NCI-H82 treated with DMSO at 0.1 percent for 48 hours (cell line): ENCODE data around the gene OPN3.

Experiments used
- DNase-seq: peaks from one replicate; lab custom pipeline; 2025; ENCODE audit not compliant: unreplicated experiment; lab: John Stamatoyannopoulos, UW

The OPN3 gene

DNA sequence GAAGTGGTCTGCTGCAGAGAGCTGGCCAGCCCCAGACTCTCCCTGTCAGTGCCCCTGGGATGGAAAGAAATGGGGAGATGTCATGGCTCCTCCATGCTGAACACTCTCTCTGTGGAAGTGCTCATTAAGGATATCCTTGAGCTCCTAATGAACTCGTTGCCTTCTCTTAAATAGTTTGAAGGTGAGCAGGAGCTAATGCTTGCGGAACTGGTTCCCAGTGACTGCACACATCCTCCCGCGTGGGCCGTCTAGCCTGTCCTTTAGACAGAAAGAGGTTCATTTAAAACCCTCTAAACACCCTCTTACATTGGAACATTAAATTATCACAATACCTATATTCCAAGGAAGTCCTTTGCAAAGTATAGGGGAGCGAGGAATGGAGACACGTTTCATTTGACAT, 6.0 kb upstream of the OPN3 start:
- DNase-seq: no peak

DNA sequence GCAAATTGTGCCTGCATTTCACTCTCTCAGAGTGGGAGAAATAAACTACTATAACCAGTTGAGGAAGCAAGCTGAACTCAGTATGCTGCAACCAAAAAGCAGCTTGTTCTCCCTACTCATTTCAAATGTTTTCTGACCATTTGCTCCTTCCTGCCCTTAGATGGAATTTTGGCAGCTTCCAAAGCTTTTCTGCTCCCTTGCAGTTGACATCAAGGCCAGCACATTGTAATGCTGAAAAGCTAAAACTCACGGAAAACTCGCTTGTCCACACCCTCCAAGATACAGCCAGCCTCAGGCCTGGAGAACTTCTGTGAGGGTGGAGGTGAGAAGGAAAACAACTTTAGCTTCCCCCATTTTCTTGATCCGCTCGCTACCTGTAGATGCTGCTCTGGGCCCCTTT, 5.0 kb upstream of the OPN3 start:
- DNase-seq: no peak

DNA sequence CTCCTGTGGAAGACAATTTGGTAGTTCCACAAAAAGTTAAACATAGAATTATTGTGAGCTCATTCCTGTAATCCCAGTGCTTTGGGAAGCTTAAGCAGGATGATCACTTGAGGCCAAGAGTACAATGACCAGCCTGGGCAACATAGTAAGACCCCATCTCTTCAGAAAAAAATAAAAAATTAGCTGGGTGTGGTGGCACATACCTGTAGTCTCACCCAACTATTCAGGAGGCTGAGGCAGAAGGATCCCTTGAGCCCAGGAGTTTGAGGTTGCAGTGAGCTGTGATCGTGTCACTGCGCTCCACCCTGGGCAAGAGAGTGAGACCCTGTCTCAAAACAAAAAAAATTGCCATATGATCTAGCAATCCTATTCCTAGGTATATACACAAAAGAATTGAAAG, 4.1 kb upstream of the OPN3 start:
- no peak for DNase-seq

DNA sequence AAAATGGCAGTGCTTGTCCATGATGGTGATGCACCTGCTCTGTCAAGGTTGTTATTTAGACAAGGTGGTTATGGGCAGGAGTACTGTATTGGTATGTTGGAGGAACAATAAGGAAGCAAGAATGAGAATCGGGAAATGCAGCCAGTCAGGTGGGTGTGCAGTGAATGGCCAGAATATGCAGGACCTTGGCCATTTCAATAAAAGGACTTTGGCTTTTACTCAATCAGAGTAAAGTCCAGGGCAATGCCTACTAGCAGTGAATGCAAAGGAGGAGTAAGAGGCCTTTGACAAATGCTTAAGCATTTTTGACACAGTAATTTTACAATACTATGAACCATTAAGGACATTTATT, 2.4 kb upstream of the OPN3 start:
- DNase-seq: no peak

DNA sequence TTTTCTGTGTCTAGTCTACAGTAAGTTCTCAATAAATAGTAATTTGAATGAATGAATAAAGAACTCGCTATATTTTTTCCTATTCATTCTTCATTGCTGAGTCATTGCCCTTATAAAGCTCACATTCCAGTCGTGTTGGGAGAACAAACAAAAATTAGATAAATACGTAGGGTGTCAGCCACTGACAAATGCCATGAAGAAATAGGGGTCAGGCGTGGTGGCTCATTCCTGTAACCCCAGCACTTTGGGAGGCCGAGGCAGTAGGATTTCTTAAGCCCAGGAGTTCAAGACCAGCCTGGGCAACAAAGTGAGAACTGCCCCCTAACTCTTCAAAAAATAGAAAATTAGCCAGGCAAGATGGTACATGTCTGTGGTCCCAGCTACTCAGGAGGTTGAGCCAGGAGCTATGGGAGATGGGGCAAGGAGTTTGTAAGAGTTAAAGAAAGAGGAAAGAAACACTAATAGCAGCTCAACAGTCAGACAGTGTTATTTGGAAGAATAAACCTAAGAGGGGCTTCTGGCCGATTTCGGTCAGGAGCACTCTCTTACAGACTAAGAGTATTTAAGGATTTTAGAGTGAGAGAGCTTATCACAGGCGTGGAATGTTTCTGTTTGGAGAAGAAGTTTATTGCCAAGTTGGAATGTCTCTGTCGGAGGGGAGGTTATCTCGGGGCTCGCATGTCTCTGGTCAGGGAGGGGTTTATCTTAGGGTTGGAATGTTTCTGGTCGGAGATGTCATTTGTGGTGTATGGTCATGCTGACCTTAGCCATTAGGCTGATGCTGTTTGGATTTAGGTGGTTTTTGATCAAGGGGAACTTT, 1.8 kb upstream of the OPN3 start:
- no peak for DNase-seq

DNA sequence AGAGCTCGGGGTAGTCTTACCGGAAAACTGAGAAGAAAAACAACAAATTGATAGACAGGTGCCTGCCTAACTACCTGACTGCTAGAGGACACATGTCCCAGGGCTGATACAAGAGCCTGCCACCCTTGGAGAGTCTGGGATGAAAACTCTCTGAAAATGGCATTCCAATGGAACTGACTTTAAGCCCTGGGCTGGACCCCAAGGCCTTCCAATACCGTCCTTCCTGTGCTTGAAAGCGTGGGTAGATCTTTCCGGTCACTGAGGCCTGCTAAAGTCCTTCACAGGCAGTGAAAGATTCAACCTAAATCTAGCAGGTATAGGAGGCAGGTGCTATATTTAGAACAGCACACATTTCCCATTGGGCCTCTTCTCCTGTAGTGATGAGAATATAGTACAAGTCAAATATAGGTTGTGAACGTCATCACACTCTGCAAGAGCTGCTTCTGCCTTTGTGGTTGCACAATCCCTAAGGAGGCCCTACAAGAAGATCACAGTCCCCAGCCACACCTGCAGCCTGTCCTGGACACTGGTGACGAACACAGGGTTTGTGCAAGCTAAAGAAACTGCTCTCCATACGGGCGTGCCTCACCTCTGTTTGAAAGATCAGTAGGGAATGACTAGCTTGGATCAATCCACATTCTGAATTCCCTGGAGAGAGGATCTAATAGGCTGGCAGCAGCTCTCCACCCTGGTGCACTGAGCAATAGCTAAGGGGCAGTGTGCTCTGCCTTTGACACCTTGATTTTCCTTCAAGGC, 876 bp upstream of the OPN3 start:
- no peak for DNase-seq

DNA sequence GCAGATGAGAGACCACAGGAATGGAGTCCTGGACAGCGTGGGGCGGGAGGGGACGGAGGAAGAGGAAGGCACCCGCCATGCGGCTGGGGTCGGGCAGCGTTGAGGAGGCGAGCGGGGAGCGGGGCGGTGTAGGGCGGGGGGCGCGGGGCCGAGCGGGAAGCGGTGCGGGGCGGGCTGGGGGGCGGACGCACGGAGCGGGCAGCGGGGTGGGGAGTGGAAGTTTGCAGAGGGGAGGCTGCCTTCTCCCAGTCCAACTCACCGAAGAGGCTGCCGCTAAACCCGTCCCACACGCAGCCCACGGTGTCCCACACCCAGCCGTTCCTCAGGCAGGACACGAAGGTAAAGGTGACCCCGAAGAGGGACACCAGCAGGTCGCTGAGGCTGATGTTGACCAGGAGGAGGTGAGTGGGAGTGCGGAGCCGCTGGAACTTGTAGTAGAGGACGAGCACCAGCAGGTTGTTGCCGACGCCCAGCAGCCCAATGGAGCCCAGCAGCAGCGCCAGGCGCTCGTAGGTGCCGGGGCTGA, 483 bp downstream of the OPN3 start:
- DNase-seq: peak; percentile 47

DNA sequence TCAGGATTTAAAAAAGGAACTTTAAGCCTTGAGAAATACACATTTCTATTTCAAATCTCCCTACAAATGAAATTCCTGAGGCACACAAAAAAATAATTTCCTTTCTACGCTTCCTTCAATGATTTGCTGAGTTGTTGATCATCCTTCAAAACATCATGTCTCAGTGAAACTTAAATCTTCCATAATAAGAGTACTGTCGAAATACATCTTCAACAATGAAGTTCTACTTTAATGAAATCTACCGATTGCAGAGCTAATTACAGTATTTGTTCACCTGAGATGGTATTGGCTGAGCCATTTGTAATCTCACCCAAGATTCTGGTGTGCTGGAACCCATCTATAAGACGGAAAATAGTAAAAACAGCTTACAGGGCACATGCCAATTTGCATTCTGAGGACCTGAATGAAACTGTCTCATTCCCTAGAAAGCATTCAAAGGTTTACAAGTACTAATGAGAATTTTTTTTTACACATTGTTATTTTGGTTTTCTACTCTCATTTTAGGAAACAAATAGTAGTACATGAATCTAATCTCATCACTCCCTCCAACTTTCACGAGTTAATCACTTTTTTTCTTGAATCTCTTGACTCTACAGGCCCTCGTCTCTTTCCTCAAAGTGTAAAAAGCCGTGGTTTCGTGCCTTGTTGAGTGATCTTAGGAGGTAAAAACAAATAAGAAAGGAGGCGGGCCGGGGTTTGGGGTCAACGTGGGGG, 1.1 kb downstream of the OPN3 start:
- no peak for DNase-seq

DNA sequence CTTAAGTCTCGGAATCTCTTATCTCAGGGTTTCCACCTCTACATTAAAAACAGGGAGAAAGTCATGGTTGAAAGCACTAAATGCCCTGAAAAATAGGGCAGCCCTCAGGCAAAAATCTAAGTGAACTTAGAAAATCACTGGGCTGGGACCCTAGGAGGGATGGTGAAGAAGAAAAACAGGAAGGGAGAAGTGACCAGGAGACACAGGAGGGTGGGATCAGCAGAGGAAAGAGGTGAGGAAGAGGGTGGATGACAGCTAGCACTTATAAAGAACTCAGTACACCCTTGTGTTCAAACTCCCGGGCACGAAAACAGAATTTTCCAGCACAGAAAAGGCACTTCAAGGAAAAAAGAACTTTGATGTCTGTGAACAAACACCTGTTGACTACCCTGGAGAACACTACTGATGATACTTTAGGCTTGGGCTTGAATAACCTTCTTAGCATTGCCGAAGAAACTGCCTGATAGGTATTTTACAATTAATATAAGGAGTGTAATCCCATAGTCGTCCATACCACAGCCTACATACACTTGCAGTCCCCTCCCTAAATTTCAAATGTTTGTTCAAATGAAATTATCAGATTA, 2.0 kb downstream of the OPN3 start:
- no peak for DNase-seq

DNA sequence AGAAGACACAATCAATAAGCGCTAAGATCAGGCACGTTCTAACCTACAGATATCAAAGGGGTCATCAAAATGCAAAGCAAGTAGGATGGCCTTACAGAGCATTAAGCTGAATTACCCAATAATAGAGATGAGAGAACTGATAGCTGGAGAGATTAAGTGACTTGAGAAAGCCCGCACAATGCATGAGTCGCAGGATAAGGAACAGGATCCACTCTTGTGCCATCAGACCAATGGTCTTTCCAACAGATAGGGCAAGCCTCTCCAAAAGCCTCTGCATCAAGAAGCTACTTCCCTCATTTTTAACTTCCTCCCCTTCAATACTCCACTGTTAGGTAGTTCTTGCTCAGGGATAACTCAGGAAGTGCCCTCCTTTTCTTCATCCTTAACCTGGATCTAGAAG, 2.6 kb downstream of the OPN3 start:
- no peak for DNase-seq

DNA sequence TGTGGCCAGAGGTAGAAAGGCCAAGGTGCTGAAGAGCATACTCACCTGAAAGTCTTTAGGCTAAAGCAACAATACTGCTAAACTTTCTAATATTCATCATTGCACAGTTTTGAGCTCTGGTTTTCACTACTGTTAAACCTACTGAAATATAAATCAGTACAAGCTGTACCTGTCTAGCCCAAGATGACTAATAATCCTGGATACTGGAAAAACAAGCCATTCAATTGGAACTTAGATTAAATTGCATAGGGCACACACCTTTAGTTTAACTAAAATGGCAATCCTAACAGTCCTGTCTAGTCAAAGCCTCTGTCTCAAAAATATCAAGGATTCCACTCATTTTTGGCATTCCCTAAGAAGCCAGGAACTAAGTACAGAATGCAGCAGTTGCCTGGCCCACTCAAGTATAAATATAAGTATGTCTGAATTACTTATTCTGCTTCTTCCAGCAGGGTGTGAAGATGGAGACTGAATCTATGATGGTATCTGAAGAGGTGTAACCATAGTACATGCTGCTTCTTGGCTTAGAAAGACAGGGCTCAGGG, 3.1 kb downstream of the OPN3 start:
- no peak for DNase-seq

DNA sequence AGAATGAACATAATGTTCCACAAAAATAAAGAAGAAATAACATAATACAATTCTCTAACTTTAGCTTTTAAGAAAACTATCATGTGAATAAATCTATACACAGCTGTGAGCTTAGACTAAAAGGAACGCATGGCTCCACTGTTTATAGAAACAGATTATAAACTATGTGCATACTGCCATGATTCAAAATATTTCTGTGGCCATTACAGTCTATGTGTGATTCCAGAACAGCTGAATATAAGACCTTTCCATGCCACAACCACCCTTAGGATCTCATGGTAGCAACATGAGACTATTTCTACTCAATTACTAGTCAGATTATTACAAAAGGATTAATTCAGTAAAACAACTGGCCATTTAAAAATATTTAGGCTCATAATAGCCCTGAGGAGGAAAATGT, 3.9 kb downstream of the OPN3 start:
- DNase-seq: no peak

DNA sequence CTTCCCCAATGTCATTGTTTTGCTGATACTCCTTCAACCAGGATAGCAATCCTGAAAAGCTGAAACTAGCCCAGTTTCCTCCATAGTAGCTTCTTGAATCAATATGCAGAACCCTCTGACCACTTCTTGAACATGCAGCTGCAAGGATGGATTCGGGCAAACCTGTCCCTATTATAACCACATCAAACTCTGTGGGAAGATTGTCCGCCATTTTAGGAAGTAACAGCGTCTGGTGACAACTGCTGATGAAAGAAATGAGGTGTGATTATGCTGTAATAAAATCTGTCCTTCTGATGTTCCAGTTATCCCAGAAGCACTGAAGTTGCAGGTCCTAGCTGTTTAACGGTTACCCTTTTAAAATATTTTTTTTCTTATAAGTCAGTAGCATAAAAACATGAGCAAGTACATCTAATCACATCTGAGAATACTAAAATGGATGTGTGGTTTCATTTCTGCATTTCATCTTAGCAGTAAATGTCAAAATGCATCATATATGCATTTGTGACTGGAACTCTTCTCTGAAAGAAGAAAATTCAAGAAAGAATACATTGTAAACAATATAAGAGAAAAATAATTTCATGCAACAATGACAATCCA, 4.5 kb downstream of the OPN3 start:
- DNase-seq: no peak

DNA sequence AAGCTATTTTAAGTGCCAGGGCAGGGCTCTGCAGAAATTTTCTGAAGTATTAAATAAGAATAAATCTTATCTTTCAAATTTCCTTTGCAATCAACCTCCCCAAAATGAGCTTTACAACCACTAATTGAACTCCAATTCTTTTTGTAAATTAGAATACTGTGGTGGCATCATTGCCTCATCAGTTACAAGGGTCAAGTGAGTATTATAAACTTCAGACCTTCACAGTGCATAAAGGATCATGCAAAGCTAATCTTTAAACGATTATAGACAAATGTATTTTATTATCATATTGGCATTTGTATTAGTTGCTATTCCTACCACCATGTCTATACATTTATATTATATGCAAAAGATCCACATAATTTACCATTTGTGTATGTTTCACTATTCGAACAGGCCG, 7.2 kb downstream of the OPN3 start:
- DNase-seq: no peak

DNA sequence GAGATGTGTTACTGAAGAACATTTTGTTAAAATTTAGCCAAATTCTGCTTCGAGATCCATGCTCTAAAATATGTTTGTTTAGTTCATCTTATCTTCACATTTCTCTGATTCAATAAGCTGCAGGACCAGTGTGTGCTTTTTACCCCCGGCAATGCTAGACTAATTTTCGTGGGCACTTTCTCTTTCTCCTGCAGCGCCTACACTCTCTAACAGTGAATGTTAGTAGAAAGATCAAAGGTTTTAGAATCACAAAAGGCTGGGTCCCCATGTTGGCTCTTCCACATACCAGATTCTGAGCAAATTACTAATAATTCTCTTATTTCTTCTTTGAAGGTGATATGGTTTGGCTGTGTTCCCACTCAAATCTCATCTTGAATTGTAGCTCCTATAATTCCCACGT, 8.5 kb downstream of the OPN3 start:
- DNase-seq: no peak

DNA sequence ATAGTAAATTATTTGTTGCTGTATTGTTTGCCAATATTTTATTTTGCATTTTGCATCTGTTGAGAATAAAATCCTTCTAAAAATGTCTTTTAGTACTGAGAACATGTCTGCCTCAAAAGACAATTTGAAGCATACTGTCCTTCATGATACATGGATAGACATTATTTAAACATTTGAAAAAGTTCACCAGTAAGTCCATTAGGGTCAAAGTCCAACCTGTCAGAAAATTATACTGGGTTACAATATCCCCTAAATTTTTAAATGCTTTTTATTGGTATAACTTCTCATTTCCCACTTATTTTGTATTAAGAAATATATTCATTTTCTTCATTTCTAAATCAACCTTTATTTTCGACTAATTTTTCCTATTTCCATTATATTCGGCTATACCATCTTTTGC, 9.3 kb downstream of the OPN3 start:
- DNase-seq: no peak

DNA sequence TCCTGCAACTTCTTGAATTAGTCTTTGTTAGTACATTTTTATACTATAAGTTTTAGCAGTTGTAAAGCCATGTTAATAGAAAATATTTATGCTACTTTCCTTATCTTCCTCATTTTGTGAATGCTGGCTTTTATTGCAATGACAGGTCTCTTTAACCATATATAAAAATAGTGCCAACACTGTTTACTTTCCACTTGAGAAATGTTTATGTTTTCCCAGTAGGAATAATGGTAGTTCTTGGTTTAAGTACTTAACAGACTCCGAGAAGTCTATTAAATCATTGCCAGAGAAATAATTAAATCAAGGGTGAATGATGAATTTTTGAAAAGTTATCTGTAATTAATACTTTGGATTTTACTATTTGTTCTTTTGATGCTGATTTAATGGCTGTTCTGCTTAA, 9.7 kb downstream of the OPN3 start:
- no peak for DNase-seq

DNA sequence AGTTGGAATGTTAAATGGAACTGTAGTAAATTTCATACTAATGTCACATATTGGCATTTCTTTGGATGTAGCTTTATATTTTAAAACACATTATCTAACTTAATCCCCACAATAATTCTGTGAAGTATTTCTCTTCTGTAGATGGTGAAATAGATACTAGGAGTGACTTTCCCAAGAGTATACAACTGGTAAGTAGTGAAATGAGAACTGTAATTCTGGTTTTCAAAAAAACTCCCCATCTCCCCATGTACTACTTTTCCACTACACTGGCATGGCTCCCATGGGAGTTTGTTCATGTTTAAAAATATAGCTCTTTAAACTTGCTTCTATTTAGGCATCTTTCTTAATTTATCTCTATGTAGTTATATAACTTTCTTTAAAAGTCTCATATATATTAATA, 10.2 kb downstream of the OPN3 start:
- DNase-seq: no peak

DNA sequence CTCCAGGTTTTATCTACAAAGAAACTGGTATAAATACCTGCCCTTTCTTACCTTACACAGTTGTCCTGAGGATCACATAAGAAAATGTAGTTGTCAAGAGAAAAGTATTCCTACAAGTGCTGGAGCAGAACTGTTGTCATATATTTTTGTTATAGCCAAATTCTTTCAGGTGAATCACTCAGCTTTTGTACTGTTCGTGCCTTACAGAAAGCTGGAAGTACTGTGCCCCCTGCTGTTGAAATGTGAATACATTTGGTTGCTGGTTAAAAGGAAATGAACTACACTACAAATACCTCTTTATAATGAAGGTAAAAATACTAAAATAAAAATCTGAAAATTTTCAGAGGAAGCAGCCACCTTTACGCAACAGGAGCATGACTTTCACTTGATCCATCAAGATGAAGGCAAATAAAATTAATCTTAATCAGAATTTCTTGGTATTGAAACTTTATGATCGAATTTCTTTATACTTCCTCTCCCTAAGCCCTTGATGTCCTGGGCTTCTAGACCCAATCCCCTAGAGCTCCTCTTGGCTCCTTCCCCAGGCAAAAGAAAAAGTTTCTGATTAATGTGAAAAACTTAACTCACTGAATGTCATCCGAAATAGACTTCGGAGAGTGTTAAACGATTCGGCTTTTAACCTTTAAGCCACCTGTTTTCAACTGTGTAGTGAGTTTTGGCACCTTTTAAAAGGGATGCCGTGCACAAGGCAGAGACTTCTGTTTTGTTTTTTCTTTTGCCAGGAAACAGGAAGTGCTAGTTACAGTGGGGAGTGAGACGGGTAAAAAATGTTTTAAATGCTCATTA, 12.5 kb downstream of the OPN3 start:
- DNase-seq: peak; percentile 31

DNA sequence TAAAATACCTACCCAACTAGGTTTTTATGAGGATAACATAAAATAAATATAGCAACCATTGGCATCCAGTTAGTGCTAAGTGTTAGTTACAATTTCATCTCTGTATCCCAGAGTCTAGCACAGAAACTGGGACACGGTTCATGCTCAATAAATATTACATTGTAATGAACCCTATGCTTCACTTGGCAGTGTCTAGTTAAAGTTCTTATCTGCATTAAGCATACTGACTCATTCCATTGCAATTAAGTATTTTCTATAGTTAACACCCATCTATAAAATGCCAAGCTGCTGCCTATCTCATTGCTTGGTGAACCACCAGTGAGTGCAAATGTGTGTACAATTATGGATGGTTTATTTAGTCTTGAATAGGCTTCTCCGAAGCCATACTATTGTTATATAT, 15.2 kb downstream of the OPN3 start:
- DNase-seq: no peak
